Panc1 (cell line): ENCODE results near the gene RAD51C. TPM values are rescaled to one million over a fixed set of nuclear protein-coding genes. Genes with fewer than 3 reads are reported as not detected.

Source experiments
- ATAC-seq: fragments of 200-7000 bp; cut with Tn5 transposase; 2 replicates; pipeline ENCODE4 v1.9.1; 2020; ENCODE audit warnings: mild to moderate bottlenecking, moderate library complexity
- BruUV-seq: library from RNA; stranded (reverse); fragments of 400-500 nt; replicated peaks from 2 replicates; lab custom pipeline; 2021; lab: Mats Ljungman, UMichigan
- CTCF ChIA-PET: fragments of 300-600 bp; sonication (Branson Sonifier 250); formaldehyde crosslinking; loops from one replicate; lab custom pipeline; 2022; ENCODE audit warnings: antibody characterized with exemption; lab: Charles Lee
- POLR2A ChIA-PET: fragments of 300-600 bp; sonication (Branson Sonifier 250); formaldehyde crosslinking; loops from one replicate; lab custom pipeline; 2022; ENCODE audit warnings: antibody characterized with exemption; lab: Charles Lee
- DNase-seq: peaks from one replicate; pipeline ENCODE4 v3.0.0-alpha.2; 2010; ENCODE audit warnings: low read depth, low spot score
- H3K27ac ChIP-seq: 2 replicates; pipeline ENCODE4 v1.5.1; 2011; ENCODE audit warnings: mild to moderate bottlenecking, low read length, inconsistent platforms
- H3K27me3 ChIP-seq: fragments of 200-500 bp; sonication (Bioruptor generic); 2 replicates; pipeline ENCODE4 v1.6.0; 2014; ENCODE audit warnings: low read length, inconsistent platforms; ENCODE audit not compliant: control insufficient read depth, insufficient read depth
- H3K36me3 ChIP-seq: fragments of 200-500 bp; sonication (Bioruptor generic); 2 replicates; pipeline ENCODE4 v1.5.1; 2014; ENCODE audit warnings: inconsistent platforms, mild to moderate bottlenecking, low read length, moderate library complexity; ENCODE audit not compliant: control insufficient read depth, insufficient read depth
- H3K4me1 ChIP-seq: 2 replicates; pipeline ENCODE4 v1.5.1; 2011; ENCODE audit warnings: inconsistent platforms, mild to moderate bottlenecking, low read length, moderate library complexity; ENCODE audit not compliant: control insufficient read depth, insufficient read depth
- H3K4me3 ChIP-seq, 2 experiments: 2 replicates each; pipeline ENCODE4 v1.5.1; 2011 to 2012; ENCODE audit warnings: low read depth in 2 of 2, low read length in 2 of 2, mild to moderate bottlenecking in 2 of 2, inconsistent platforms in 1 of 2, moderate library complexity in 1 of 2
- H3K9me3 ChIP-seq: fragments of 200-500 bp; sonication (Bioruptor generic); 2 replicates; pipeline ENCODE4 v1.5.1; 2014; ENCODE audit warnings: low read depth, mild to moderate bottlenecking, inconsistent platforms, low read length, moderate library complexity; ENCODE audit not compliant: control insufficient read depth, insufficient read depth
- POLR2AphosphoS5 ChIP-seq: IDR thresholded peaks from 2 replicates; pipeline ENCODE4 v1.6.1; 2012; ENCODE audit warnings: mild to moderate bottlenecking, low read depth, low read length, moderate library complexity
- SIN3A ChIP-seq: IDR thresholded peaks from 2 replicates; pipeline ENCODE4 v1.6.1; 2012; ENCODE audit warnings: low read depth, mild to moderate bottlenecking, low read length, moderate library complexity, borderline replicate concordance; ENCODE audit not compliant: insufficient read depth
- TCF7L2 ChIP-seq: IDR thresholded peaks from 2 replicates; pipeline ENCODE4 v1.6.1; 2011; ENCODE audit warnings: mild to moderate bottlenecking, low read depth, low read length, inconsistent platforms
- in situ Hi-C: cut with HindIII; loops from 2 replicates; pipeline ENCODE4 v1.10.0; 2016; ENCODE audit warnings: low sequenced_read_pairs, low pct_unique_long_range_greater_than_20kb
- intact Hi-C: fragments of 100-400 bp; cut with micrococcal nuclease; formaldehyde crosslinking; loops from one replicate; pipeline ENCODE4 v1.10.0; 2022; ENCODE audit not compliant: unreplicated experiment
- total RNA-seq: library from RNA; stranded (reverse); gene quantifications from one replicate; pipeline ENCODE4 v1.2.1, GENCODE V29; 2021; ENCODE audit not compliant: unreplicated experiment
- TF ChIP-seq, protein P1 (sequence below), 2 experiments: IDR thresholded peaks; 2 replicates each; pipeline ENCODE4 v1.6.1; 2011 to 2012; ENCODE audit warnings: low read depth in 2 of 2, control low read depth in 1 of 2, low read length in 1 of 2, mild to moderate bottlenecking in 1 of 2, moderate library complexity in 1 of 2; ENCODE audit not compliant: insufficient read depth in 1 of 2
- TF ChIP-seq, protein P2 (sequence below): fragments of 450-650 bp; IDR thresholded peaks from 2 replicates; pipeline ENCODE4 v1.5.1; 2017; ENCODE audit warnings: mild to moderate bottlenecking

The RAD51C gene
- total RNA-seq, 1 experiment from 2014 or later = 19.9 TPM

GRCh38 chr17:58728798-58729197 is 36.4 kb downstream of the RAD51C start:
- H3K9me3 ChIP-seq = no peaks in the 10 kb centered on the region
- POLR2A ChIA-PET = no interaction called here
- TF ChIP-seq TCF7L2 (no peak), SIN3A (no peak), POLR2AphosphoS5 (no peak)
- TF ChIP-seq, protein P1, sequence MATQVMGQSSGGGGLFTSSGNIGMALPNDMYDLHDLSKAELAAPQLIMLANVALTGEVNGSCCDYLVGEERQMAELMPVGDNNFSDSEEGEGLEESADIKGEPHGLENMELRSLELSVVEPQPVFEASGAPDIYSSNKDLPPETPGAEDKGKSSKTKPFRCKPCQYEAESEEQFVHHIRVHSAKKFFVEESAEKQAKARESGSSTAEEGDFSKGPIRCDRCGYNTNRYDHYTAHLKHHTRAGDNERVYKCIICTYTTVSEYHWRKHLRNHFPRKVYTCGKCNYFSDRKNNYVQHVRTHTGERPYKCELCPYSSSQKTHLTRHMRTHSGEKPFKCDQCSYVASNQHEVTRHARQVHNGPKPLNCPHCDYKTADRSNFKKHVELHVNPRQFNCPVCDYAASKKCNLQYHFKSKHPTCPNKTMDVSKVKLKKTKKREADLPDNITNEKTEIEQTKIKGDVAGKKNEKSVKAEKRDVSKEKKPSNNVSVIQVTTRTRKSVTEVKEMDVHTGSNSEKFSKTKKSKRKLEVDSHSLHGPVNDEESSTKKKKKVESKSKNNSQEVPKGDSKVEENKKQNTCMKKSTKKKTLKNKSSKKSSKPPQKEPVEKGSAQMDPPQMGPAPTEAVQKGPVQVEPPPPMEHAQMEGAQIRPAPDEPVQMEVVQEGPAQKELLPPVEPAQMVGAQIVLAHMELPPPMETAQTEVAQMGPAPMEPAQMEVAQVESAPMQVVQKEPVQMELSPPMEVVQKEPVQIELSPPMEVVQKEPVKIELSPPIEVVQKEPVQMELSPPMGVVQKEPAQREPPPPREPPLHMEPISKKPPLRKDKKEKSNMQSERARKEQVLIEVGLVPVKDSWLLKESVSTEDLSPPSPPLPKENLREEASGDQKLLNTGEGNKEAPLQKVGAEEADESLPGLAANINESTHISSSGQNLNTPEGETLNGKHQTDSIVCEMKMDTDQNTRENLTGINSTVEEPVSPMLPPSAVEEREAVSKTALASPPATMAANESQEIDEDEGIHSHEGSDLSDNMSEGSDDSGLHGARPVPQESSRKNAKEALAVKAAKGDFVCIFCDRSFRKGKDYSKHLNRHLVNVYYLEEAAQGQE (IDR thresholded peaks at IDR 0.05; ENCODE audit: insufficient read depth in 1 of 2, low read depth in 2 of 2, low read length in 1 of 2) = no peak
- TF ChIP-seq, protein P2, sequence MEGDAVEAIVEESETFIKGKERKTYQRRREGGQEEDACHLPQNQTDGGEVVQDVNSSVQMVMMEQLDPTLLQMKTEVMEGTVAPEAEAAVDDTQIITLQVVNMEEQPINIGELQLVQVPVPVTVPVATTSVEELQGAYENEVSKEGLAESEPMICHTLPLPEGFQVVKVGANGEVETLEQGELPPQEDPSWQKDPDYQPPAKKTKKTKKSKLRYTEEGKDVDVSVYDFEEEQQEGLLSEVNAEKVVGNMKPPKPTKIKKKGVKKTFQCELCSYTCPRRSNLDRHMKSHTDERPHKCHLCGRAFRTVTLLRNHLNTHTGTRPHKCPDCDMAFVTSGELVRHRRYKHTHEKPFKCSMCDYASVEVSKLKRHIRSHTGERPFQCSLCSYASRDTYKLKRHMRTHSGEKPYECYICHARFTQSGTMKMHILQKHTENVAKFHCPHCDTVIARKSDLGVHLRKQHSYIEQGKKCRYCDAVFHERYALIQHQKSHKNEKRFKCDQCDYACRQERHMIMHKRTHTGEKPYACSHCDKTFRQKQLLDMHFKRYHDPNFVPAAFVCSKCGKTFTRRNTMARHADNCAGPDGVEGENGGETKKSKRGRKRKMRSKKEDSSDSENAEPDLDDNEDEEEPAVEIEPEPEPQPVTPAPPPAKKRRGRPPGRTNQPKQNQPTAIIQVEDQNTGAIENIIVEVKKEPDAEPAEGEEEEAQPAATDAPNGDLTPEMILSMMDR = no peak
- H3K27ac ChIP-seq = no peak overlapping the region
- BruUV-seq = no TSS peak
- intact Hi-C loops (no loop called here), in situ Hi-C loops (no loop called here)
- H3K4me3 ChIP-seq = no peak overlapping the region
- no peak for ATAC-seq
- DNase-seq = no peak
- CTCF ChIA-PET = no interaction called here
- H3K4me1 ChIP-seq = peaks cover 4% of the 10 kb centered on the region; the same call in 1 of the 2 replicates
- H3K27me3 ChIP-seq = no peaks in the 10 kb centered on the region
- no peaks in the 10 kb centered on the region for H3K36me3 ChIP-seq

DNA sequence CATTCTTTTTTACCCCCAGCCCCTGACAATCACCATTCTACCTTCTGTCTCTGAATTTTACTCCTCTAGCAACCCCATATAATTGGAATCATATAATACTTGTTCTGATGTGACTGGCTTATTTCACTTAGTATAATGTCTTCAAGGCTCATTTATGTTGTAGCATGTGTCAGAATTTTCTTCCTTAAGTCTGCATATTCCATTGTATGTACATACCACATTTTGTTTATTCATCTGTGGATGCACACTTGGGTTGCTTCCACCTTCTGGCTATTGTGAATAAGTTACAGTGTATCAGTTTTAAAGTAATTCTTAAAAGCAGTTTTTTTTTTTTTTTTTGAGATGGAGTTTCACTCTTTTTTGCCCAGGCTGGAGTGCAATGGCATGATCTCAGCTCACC is 38.5 kb downstream of the RAD51C start:
- POLR2A ChIA-PET = interaction anchor here (0.6 kb wide), 1 partner anchor 57 kb away, joined by 5 read pairs; no protein-coding TSS in a partner anchor
- ATAC-seq (no peak), DNase-seq (no peak)
- Histone ChIP-seq H3K27ac (no peak overlapping the region), H3K36me3 (no peaks in the 10 kb centered on the region), H3K27me3 (no peaks in the 10 kb centered on the region), H3K4me3 (no peak overlapping the region), H3K9me3 (no peaks in the 10 kb centered on the region), H3K4me1 (peaks cover 4% of the 10 kb centered on the region; the same call in 1 of the 2 replicates)
- CTCF ChIA-PET = no interaction called here
- intact Hi-C loops = no loop called here
- in situ Hi-C loops = no loop called here
- TF ChIP-seq, protein P1 (IDR thresholded peaks at IDR 0.05; ENCODE audit: insufficient read depth in 1 of 2, low read depth in 2 of 2, low read length in 1 of 2) = no peak
- TF ChIP-seq TCF7L2 (no peak), POLR2AphosphoS5 (no peak), SIN3A (no peak)
- TF ChIP-seq, protein P2 = no peak
- BruUV-seq = no TSS peak
